Right lobe of liver (tissue), 4 donors: ENCODE measurements around the gene SPTLC3.

Experiments used
- CTCF ChIP-seq, 4 donors: fragments of 200-600 bp in 3 of 4; fragments of 450-650 bp in 1 of 4; IDR thresholded peaks; one replicate each; pipeline versions ENCODE4 v1.5.1 to v1.8.0; 2016 to 2022; ENCODE audit warnings: antibody characterized with exemption in 4 of 4, mild to moderate bottlenecking in 2 of 4
- POLR2A ChIP-seq: fragments of 450-650 bp; IDR thresholded peaks from one replicate; pipeline ENCODE4 v1.6.1; 2017; ENCODE audit warnings: antibody characterized with exemption, mild to moderate bottlenecking
- donor health status: DM: no; HTN: no; CAD: no.
- donor health status: DM: no; HTN: no; CAD: no.
- donor health status: DM: no; HTN: yes; CAD: no.

- TF ChIP-seq CTCF (IDR thresholded peaks at IDR 0.05) (no peak), POLR2A (no peak)
Measured at GRCh38 chr20:13082378-13082777, 73.6 kb downstream of the SPTLC3 start.
